T-helper 17 cell (primary cell): ENCODE data around the gene KRTAP25-1. TPM values are rescaled to one million over a fixed set of nuclear protein-coding genes. Genes with fewer than 3 reads are reported as not detected.

Source experiments
- total RNA-seq, 4 donors: library from RNA in 2 of 4; stranded (reverse) in 2 of 4; gene quantifications; one replicate each; pipeline ENCODE4 v1.2.3 and lab custom pipeline; 2022 to 2026

KRTAP25-1 gene
- total RNA-seq, 2 donors from 2014 or later: not detected

Other genes with a start within 250 kb of the KRTAP25-1 start
- not detected for gene CLDN17, start 122.7 kb downstream of the KRTAP25-1 start, total RNA-seq
- gene CLDN8, start 73.4 kb downstream of the KRTAP25-1 start, total RNA-seq: not detected
- gene KRTAP24-1, start 6.6 kb downstream of the KRTAP25-1 start, total RNA-seq: not detected
- not detected for gene KRTAP26-1, start 30.8 kb upstream of the KRTAP25-1 start, total RNA-seq
- not detected for gene KRTAP27-1, start 48.2 kb upstream of the KRTAP25-1 start, total RNA-seq
- gene KRTAP23-1, start 59.1 kb upstream of the KRTAP25-1 start, total RNA-seq: not detected
- gene KRTAP13-2, start 82.8 kb upstream of the KRTAP25-1 start, total RNA-seq: not detected
- gene KRTAP13-1, start 106.5 kb upstream of the KRTAP25-1 start, total RNA-seq: not detected
- not detected for gene KRTAP13-3, start 136.4 kb upstream of the KRTAP25-1 start, total RNA-seq
- not detected for gene KRTAP13-4, start 140.7 kb upstream of the KRTAP25-1 start, total RNA-seq
- not detected for gene KRTAP15-1, start 150.8 kb upstream of the KRTAP25-1 start, total RNA-seq
- not detected for gene KRTAP19-1, start 190.9 kb upstream of the KRTAP25-1 start, total RNA-seq
- gene KRTAP19-2, start 197.9 kb upstream of the KRTAP25-1 start, total RNA-seq: not detected
- not detected for gene KRTAP19-3, start 202.5 kb upstream of the KRTAP25-1 start, total RNA-seq
- not detected for gene KRTAP19-4, start 207.7 kb upstream of the KRTAP25-1 start, total RNA-seq
- not detected for gene KRTAP19-5, start 212.6 kb upstream of the KRTAP25-1 start, total RNA-seq